NT2/D1 (cell line): ENCODE data around the gene CCDC88A.

Source experiments
- YY1 ChIP-seq: IDR thresholded peaks from 2 replicates; pipeline ENCODE4 v1.6.1; 2011; ENCODE audit not compliant: insufficient read length, insufficient read depth
- ZNF274 ChIP-seq: IDR thresholded peaks from 2 replicates; pipeline ENCODE4 v1.6.1; 2011; ENCODE audit warnings: mild to moderate bottlenecking, low read depth, low read length

DNA sequence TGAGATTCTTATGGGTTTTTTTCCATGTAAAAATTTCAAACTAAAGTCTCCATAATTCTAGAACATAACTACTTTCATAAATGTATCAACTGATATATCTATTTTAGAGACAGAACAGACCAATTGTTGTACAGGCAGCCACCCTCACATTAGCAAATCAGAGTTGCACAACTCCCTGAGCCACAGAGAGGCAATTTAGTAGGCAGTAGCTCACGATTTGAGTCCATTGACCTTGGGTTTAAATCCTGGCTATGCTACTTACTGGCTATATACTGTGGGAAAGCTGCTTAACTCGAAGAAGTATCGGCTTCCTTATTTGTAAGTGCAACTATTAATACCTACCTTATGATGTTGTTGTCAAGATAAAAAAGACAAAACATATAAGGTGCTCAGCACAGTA is 166.8 kb downstream of the CCDC88A start:
- TF ChIP-seq ZNF274 (no peak), YY1 (no peak)
